Skeletal muscle tissue (tissue), 4 donors: ENCODE results near the gene MIDN. TPM values are rescaled to one million over a fixed set of nuclear protein-coding genes. Genes with fewer than 3 reads are reported as not detected.
"Not testable (repeated sequence)": the region's sequence is repeated elsewhere in the genome, so short reads cannot be mapped to it uniquely, and the experiment has no call there.

ENCODE experiments used
- H3K27ac ChIP-seq: one replicate; pipeline ENCODE4 v1.7.0; 2013; ENCODE audit warnings: mild to moderate bottlenecking, low read depth, low read length, inconsistent platforms
- H3K27me3 ChIP-seq, 3 donors: one replicate each; pipeline ENCODE4 v1.7.0; 2013; ENCODE audit warnings: low read length in 3 of 3; ENCODE audit not compliant: control insufficient read depth in 3 of 3, insufficient read depth in 3 of 3
- H3K36me3 ChIP-seq, 3 donors: one replicate each; pipeline ENCODE4 v1.7.0; 2013; ENCODE audit warnings: low read length in 3 of 3; ENCODE audit not compliant: control insufficient read depth in 3 of 3, insufficient read depth in 3 of 3
- H3K4me1 ChIP-seq, 3 donors: one replicate each; pipeline ENCODE4 v1.7.0; 2013; ENCODE audit warnings: low read length in 3 of 3, mild to moderate bottlenecking in 3 of 3; ENCODE audit not compliant: control insufficient read depth in 3 of 3, insufficient read depth in 3 of 3
- H3K4me3 ChIP-seq, 3 donors: one replicate each; pipeline ENCODE4 v1.7.0; 2013; ENCODE audit warnings: low read length in 3 of 3
- H3K9ac ChIP-seq, 3 donors: one replicate each; pipeline ENCODE4 v1.7.0; 2013; ENCODE audit warnings: low read length in 3 of 3, mild to moderate bottlenecking in 3 of 3, moderate library complexity in 2 of 3, low read depth in 1 of 3
- H3K9me3 ChIP-seq, 3 donors: one replicate each; pipeline ENCODE4 v1.7.0; 2013; ENCODE audit warnings: low read length in 3 of 3; ENCODE audit not compliant: control insufficient read depth in 3 of 3
- total RNA-seq: library from RNA; depleted of rRNA; stranded (reverse); fragments of >200 nt; gene quantifications from one replicate; pipeline ENCODE4 v1.2.3, GENCODE V29; 2014
- donor health status: Osteomylitis.

The MIDN gene
- total RNA-seq, 1 donor from 2014 or later, result 5.2 TPM

DNA sequence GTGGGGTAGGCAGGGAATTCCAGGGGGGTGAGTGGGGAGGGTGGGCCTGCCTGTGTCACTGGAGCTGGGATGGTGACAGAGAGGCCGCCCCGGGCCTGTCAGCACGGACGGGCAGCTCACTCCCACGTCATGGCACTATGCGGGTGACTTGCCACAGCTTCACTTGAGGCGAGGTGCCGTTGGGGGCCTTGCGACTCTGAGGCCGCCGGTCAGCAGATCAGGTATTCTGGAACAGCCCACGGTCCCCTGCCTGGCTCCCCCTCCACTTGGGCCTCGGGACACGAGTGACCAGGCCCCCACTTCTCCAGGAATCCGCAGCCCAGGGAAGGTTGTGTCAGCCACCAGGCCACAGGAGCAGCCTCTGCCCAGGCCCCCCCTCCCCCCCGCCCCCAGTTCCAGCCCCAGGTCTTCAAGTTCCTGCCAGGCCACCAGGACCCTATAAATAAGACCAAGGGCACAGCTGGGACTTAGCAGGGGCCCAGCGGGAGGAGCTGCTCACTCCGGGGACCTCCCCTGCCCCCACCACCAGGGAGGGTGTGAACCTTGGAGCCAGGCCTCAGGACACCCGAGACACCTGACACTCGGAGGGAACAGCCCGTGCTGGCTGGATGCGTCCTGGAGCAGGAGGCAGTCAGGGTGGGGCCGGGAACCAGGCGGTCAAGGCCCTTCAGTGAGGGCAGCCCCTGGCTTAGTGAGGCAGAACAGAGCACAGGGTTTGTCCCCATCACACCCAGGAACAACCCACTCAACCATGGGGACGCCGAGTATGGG is 2.7 kb upstream of the MIDN start:
- peak overlapping the region; percentile 14 to 32 (median 29) for H3K4me3 ChIP-seq
- H3K9ac ChIP-seq, result peak overlapping the region; percentile 77 to 94 (median 81)
- H3K36me3 ChIP-seq, result no peaks in the 10 kb centered on the region
- H3K27me3 ChIP-seq, result no peaks in the 10 kb centered on the region
- H3K4me1 ChIP-seq, result peaks cover 56 to 65% (median 63%) of the 10 kb centered on the region in 3 donors
- peak overlapping the region; percentile 100 for H3K27ac ChIP-seq
- no peaks in the 10 kb centered on the region for H3K9me3 ChIP-seq

- H3K36me3 ChIP-seq, H3K27me3 ChIP-seq, H3K9me3 ChIP-seq: not testable (repeated sequence)
- Histone ChIP-seq H3K4me1 (peaks cover 54 to 61% (median 60%) of the 10 kb centered on the region in 3 donors), H3K9ac (peak overlapping the region; percentile 51 to 72 (median 67)), H3K4me3 (peak overlapping the region; percentile 14 to 24 (median 22)), H3K27ac (peak overlapping the region; percentile 100)
Observed at GRCh38 chr19:1246265-1247087, 1.9 kb upstream of the MIDN start.

GRCh38 chr19:1247748-1248138 is 640 bp upstream of the MIDN start:
- Histone ChIP-seq H3K27ac (peak overlapping the region; percentile 100), H3K4me1 (peaks cover 52 to 66% (median 65%) of the 10 kb centered on the region in 3 donors), H3K36me3 (peaks cover 0 to 9% (median 1%) of the 10 kb centered on the region in 3 donors), H3K9me3 (no peaks in the 10 kb centered on the region), H3K27me3 (no peaks in the 10 kb centered on the region), H3K9ac (peak overlapping the region; percentile 66 to 94 (median 90)), H3K4me3 (peak overlapping the region; percentile 31 to 73 (median 70))

DNA sequence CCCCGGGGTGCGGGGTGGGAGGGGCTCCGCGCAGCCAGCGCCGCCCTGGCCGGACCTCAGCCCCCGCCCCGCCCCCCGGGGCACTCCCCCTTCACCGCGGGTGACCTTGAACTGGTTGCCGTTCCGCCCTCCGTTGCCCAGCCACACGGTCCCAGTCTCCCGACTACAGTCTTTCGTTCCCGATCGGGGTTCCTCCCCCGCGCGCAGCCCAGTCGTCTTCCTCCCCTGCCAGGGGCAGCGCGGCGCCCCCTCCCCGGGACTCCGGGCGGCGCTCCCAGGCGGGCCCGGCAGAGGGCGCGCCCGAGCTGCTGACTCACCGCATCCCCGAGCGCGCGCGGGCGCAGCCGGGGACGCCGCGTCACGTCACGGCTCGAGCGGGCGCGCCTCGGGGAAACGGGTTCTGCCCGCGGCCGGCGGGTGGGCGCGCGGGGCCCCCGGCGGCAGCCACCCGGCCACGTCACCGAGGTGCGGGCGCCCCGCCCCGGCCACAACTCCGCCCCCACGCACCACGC is 459 bp downstream of the MIDN start:
- H3K27me3 ChIP-seq, result no peaks in the 10 kb centered on the region

DNA sequence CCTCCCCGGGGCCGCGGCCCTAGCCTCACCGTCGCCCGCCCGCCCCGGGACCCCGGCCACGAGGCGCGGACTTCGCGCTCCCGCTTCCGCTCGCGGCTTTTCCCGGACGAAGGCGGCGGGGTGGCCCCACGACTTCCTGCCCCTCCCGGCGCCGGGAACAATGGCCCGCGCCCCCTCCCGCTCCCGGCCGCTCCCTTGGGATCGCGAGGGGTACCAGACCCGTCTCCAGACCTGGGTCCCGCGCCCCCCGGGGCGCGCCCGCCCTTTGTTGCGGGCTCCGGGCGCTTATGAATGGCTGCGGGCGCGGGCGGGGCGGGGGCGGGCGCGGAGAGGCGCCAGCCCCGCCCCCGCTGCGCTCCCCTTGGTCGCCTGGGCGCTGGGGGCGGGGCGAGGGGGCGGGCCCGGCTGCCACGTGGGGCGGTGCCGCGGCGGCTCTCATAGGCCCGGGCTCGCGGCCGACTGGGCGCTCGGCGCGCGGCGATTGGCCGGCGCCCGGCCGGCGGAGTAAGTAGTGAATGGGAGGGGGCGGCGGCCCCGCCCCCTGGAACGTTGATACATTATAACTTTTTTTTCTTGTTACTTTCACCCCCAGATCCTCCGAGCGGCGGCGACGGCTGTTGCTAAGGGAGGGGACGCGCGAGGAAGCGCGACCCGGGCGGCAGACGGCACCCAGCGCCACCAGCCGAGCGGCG is 1.1 kb downstream of the MIDN start:
- Histone ChIP-seq H3K9me3 (no peaks in the 10 kb centered on the region), H3K27me3 (no peaks in the 10 kb centered on the region), H3K27ac (peak overlapping the region; percentile 100), H3K36me3 (peaks cover 3 to 14% (median 7%) of the 10 kb centered on the region in 3 donors), H3K4me1 (peaks cover 46 to 63% (median 61%) of the 10 kb centered on the region in 3 donors), H3K4me3 (peak overlapping the region; percentile 54 to 74 (median 72)), H3K9ac (peak overlapping the region; percentile 74 to 90 (median 88))

More for the DNA sequence above, 459 bp downstream of the MIDN start:
- H3K4me3 ChIP-seq, result peak overlapping the region; percentile 52 to 79 (median 72)
- peak overlapping the region; percentile 88 to 94 (median 90) for H3K9ac ChIP-seq
- peaks cover 1 to 9% (median 2%) of the 10 kb centered on the region in 3 donors for H3K36me3 ChIP-seq
- H3K9me3 ChIP-seq, result no peaks in the 10 kb centered on the region
- H3K4me1 ChIP-seq, result peaks cover 45 to 63% (median 61%) of the 10 kb centered on the region in 3 donors
- peak overlapping the region; percentile 100 for H3K27ac ChIP-seq

DNA sequence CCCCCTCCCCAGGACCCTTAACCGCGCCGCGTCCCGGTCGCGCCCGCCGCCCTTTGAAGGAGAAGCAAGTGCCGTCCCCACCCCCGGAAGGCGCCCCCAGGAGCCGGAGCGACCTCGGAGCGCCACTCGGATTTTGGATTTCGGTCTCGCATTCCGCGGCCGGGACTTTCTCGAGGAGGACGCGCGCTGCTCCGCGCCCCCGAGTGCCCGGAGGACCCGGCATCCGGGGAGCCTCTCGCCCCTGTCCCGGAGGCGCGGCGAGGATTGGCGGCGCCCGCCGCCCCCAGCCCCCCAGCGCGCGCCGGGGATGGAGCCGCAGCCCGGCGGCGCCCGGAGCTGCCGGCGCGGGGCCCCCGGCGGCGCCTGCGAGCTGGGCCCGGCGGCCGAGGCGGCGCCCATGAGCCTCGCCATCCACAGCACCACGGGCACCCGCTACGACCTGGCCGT is 1.6 kb downstream of the MIDN start:
- H3K36me3 ChIP-seq, result peaks cover 9 to 20% (median 13%) of the 10 kb centered on the region in 3 donors
- H3K9me3 ChIP-seq, result no peaks in the 10 kb centered on the region
- H3K4me3 ChIP-seq, result peak overlapping the region; percentile 54 to 74 (median 72)
- no peaks in the 10 kb centered on the region for H3K27me3 ChIP-seq
- peak overlapping the region; percentile 61 to 83 (median 74) for H3K9ac ChIP-seq
- peaks cover 45 to 63% (median 61%) of the 10 kb centered on the region in 3 donors for H3K4me1 ChIP-seq
- peak overlapping the region; percentile 100 for H3K27ac ChIP-seq

DNA sequence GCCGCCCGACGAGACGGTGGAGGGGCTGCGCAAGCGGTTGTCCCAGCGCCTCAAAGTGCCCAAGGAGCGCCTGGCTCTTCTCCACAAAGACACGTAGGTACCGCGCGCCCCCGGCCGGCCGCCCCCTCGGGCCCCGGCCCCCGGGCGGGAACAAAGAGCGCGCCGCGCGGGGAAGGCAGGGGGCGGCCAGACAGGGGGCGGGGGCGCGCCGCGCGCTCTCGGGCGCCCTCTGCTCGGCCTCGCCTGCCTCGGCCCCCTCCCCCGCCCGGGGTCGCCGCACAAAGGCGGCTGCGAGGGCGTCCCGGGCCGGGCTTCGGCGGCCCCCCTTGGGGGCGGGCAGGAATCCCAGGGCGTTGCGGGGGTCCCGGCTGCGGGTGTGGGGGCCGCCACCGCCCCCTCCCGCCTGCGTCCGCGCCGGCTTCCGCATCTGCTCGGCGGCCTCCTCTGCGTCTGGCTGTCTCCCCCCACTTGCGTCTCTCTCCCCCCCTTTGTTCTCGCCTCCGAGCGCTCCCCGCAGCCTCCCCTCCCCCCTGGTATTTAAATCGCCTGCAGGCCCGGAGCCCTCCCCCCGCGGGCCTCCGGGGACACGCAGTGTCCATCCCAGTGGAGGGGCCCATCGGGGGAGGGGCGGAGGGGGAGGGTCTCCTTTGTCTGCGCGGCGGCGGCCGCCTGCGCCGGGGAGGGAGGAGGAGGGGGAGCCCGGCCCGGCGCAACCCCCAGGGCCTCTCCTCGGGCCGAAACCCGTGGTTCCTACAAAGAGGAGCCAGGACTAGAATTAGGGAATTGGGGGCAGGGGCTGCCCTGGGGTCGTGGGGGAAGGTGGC is 2.3 kb downstream of the MIDN start:
- Histone ChIP-seq H3K27ac (peak overlapping the region; percentile 100), H3K27me3 (no peaks in the 10 kb centered on the region), H3K4me1 (peaks cover 46 to 63% (median 61%) of the 10 kb centered on the region in 3 donors), H3K36me3 (peaks cover 15 to 26% (median 19%) of the 10 kb centered on the region in 3 donors), H3K4me3 (peak overlapping the region; percentile 69 to 74 (median 72)), H3K9me3 (no peaks in the 10 kb centered on the region), H3K9ac (peak overlapping the region; percentile 20 to 83 (median 69))

DNA sequence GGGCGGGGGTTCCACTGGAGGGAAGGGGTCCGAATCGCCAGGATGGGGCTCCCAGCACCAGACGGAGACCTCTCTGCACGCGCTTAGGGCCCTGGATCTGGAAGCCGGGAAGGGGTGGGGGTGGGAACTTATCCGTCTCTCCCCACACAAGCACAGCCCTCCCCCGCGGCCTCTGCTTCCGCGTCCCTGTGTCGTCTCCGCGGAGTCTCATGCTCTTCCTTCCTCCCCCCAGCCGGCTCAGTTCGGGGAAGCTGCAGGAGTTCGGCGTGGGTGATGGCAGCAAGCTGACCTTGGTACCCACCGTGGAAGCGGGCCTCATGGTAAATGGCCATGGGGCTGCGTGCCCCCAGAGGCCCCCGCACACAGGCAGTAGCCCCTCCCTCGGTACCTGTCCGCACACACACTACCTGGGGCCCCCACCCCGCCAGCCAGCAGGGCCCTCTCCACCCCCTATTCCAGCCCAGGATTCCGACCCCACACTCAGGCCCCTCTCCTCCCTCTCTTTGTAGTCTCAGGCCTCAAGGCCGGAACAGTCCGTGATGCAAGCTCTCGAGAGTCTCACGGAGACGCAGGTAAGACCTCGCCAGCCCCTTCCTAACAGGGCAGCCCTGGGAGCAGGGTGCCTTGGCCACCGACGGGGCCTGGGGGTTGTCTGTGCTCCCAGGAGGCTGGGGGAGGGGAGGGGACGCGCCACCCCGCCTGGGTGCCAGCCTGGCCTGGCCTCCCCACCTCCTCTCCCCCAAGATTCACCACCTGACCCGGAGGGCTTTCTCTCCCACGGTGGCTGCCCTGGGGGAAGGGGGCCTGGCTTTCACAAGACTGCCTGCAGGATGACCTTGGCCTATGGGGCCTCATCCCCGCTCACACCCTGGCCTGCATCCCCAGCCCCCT is 3.2 kb downstream of the MIDN start:
- H3K4me1 ChIP-seq, result peaks cover 38 to 59% (median 58%) of the 10 kb centered on the region in 3 donors
- H3K9ac ChIP-seq, result peak overlapping the region; percentile 51 to 83 (median 69)

More for the DNA sequence above, 3.2 kb downstream of the MIDN start:
- H3K9me3 ChIP-seq, result no peaks in the 10 kb centered on the region
- H3K4me3 ChIP-seq, result peak overlapping the region; percentile 69 to 74 (median 72)
- H3K27me3 ChIP-seq, result no peaks in the 10 kb centered on the region
- H3K27ac ChIP-seq, result peak overlapping the region; percentile 100
- H3K36me3 ChIP-seq, result peaks cover 21 to 33% (median 26%) of the 10 kb centered on the region in 3 donors
